HFF-Myc (cell line): ENCODE results near the gene MYH14.

Experiments used
- DNase-seq: peaks from one replicate; pipeline ENCODE4 v3.0.0-alpha.2; 2011; ENCODE audit warnings: low read depth; ENCODE audit errors: extremely low read depth
- H3K4me3 ChIP-seq: replicated peaks from 2 replicates; pipeline ENCODE4 v1.5.1; 2011; ENCODE audit warnings: low read depth, mild to moderate bottlenecking, control low read depth, low read length
- TF ChIP-seq, protein P1 (sequence below): IDR thresholded peaks from 2 replicates; pipeline ENCODE4 v1.5.1; 2012; ENCODE audit warnings: mild to moderate bottlenecking, low read depth, low read length, control low read depth; ENCODE audit errors: missing control alignments

Gene MYH14

DNA sequence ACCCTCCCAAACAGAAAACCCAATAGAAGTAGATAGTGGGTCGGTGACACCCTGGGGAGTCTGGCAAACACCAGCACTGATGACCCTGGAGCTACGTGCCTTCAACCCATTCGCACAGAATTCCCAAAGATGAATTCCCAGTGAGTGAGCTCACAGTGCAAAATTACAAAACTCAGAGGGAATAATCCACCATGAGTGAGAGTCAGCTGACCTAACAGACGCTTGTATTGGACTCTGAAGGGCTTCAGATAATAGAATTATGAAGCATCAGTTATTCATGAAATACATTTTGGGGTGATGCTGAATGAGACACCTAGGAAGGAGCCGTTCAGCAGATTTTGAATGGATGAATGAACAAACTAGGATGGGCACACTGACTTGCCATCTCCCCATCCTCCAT, 85.5 kb downstream of the MYH14 start:
- H3K4me3 ChIP-seq: no peak overlapping the region
- TF ChIP-seq, protein P1, sequence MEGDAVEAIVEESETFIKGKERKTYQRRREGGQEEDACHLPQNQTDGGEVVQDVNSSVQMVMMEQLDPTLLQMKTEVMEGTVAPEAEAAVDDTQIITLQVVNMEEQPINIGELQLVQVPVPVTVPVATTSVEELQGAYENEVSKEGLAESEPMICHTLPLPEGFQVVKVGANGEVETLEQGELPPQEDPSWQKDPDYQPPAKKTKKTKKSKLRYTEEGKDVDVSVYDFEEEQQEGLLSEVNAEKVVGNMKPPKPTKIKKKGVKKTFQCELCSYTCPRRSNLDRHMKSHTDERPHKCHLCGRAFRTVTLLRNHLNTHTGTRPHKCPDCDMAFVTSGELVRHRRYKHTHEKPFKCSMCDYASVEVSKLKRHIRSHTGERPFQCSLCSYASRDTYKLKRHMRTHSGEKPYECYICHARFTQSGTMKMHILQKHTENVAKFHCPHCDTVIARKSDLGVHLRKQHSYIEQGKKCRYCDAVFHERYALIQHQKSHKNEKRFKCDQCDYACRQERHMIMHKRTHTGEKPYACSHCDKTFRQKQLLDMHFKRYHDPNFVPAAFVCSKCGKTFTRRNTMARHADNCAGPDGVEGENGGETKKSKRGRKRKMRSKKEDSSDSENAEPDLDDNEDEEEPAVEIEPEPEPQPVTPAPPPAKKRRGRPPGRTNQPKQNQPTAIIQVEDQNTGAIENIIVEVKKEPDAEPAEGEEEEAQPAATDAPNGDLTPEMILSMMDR: no peak
- no peak for DNase-seq

DNA sequence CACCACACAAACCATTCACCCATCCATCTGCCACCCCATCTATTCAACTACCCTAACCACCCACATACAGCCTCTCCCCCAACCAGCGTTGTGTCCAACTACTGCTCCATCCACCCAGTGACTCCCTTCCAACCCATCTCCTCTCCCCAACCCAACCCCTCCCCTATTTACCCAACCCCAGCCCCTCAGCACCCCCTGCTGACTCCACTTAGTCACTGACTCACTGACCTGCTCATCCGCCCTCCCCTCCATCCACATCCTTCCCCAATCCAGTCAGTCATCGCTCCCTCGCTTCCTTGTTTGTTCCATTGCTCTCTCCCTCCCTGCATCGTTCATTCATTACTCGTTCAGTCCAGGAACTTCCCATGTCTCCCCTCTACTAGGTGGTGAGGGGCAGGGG, 86.6 kb downstream of the MYH14 start:
- H3K4me3 ChIP-seq: no peak overlapping the region
- DNase-seq: no peak
- TF ChIP-seq, protein P1: no peak

GRCh38 chr19:50290775-50291174, 87.4 kb downstream of the MYH14 start:
- no peak overlapping the region for H3K4me3 ChIP-seq
- TF ChIP-seq, protein P1: no peak
- no peak for DNase-seq

DNA sequence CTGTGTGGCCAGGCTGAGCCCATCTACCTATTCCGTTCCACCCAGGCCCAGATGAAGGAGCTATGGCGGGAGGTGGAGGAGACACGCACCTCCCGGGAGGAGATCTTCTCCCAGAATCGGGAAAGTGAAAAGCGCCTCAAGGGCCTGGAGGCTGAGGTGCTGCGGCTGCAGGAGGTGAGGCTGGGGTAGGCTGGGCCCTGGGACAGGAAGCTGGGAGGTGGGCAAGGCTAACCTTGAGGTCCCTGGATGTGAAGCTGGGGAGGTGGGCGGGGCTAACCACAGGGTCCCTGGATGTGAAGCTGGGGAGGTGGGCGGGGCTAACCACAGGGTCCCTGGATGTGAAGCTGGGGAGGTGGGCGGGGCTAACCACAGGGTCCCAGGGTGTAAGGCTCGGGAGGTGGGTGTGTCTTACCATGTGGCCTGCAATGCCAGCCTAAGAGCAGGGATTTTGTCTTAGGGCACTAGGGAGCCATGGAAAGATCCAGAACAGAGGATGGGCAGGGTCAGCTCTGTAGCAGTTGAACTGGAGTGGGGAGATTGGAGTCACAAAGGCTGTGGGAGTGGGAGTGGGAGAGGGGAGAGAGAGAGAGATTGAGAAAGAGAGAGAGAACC, 88.9 kb downstream of the MYH14 start:
- DNase-seq: no peak
- TF ChIP-seq, protein P1: no peak
- no peak overlapping the region for H3K4me3 ChIP-seq

GRCh38 chr19:50293263-50294004, 90.0 kb downstream of the MYH14 start:
- no peak overlapping the region for H3K4me3 ChIP-seq
- no peak for DNase-seq
- TF ChIP-seq, protein P1: no peak

- TF ChIP-seq, protein P1: no peak
- H3K4me3 ChIP-seq: no peak overlapping the region
- DNase-seq: no peak
Observed at GRCh38 chr19:50300051-50300450, 96.6 kb downstream of the MYH14 start.
